HEK293 (cell line): ENCODE results near the gene NEMP1.

ENCODE experiments used
- CTCF ChIA-PET: fragments of 350-600 bp; formaldehyde crosslinking; extraction: SDS; loops from one replicate; lab custom pipeline; 2021; ENCODE audit warnings: antibody characterized with exemption; lab: Yijun Ruan, JAX
- POLR2A ChIA-PET: fragments of 300-600 bp; formaldehyde crosslinking; extraction: SDS; loops from one replicate; lab custom pipeline; 2020; ENCODE audit warnings: antibody characterized with exemption, inconsistent platforms; lab: Yijun Ruan, JAX
- H3K27ac ChIP-seq: fragments of 200-500 bp; sonication (Bioruptor generic); 2 replicates; pipeline ENCODE4 v1.5.1; 2014; ENCODE audit warnings: low read depth, low read length, control low read depth, inconsistent platforms; ENCODE audit errors: extremely low read depth
- H3K36me3 ChIP-seq, 2 experiments: fragments of 200-500 bp in 1 of 2; sonication (Bioruptor generic) in 1 of 2; 1 replicate in 1 of 2; 2 replicates in 1 of 2; pipeline ENCODE4 v1.5.1; 2014 to 2017; ENCODE audit warnings: inconsistent platforms in 2 of 2, low read length in 2 of 2; ENCODE audit not compliant: control insufficient read depth in 2 of 2, insufficient read depth in 1 of 2
- H3K4me1 ChIP-seq: fragments of 200-500 bp; sonication (Bioruptor generic); 2 replicates; pipeline ENCODE4 v1.5.1; 2014; ENCODE audit warnings: mild to moderate bottlenecking, low read length, inconsistent platforms; ENCODE audit not compliant: control insufficient read depth, insufficient read depth
- H3K4me3 ChIP-seq: 2 replicates; pipeline ENCODE4 v1.5.1; 2011; ENCODE audit warnings: low read depth, mild to moderate bottlenecking, control low read depth, low read length, moderate library complexity
- H3K9me3 ChIP-seq: fragments of 200-500 bp; sonication (Bioruptor generic); 2 replicates; pipeline ENCODE4 v1.5.1; 2014; ENCODE audit warnings: low read depth, low read length, inconsistent platforms; ENCODE audit not compliant: control insufficient read depth, insufficient read depth
- KLF8 ChIP-seq: fragments of 450-650 bp; formaldehyde crosslinking; IDR thresholded peaks from 2 replicates; pipeline ENCODE4 v1.5.1; 2016; ENCODE audit warnings: missing biosample characterization, missing genetic modification characterization
- PATZ1 ChIP-seq: fragments of 450-650 bp; formaldehyde crosslinking; IDR thresholded peaks from 2 replicates; pipeline ENCODE4 v1.5.1; 2016; ENCODE audit warnings: missing biosample characterization, missing genetic modification characterization
- PRDM1 ChIP-seq: fragments of 450-650 bp; formaldehyde crosslinking; IDR thresholded peaks from 2 replicates; pipeline ENCODE4; 2016; ENCODE audit warnings: missing biosample characterization, missing genetic modification characterization
- SALL2 ChIP-seq: fragments of 450-650 bp; formaldehyde crosslinking; IDR thresholded peaks from 2 replicates; pipeline ENCODE4 v1.5.0; 2017; ENCODE audit warnings: missing biosample characterization, mild to moderate bottlenecking, missing genetic modification characterization, borderline replicate concordance
- SCRT1 ChIP-seq: fragments of 450-650 bp; formaldehyde crosslinking; IDR thresholded peaks from 2 replicates; pipeline ENCODE4 v1.5.1; 2016; ENCODE audit warnings: missing biosample characterization, missing genetic modification characterization, borderline replicate concordance
- TSHZ1 ChIP-seq: fragments of 450-650 bp; formaldehyde crosslinking; IDR thresholded peaks from 2 replicates; pipeline ENCODE4 v1.5.1; 2016; ENCODE audit warnings: missing biosample characterization, missing genetic modification characterization, borderline replicate concordance
- ZIC2 ChIP-seq: fragments of 450-650 bp; formaldehyde crosslinking; IDR thresholded peaks from 2 replicates; pipeline ENCODE4 v1.5.1; 2016; ENCODE audit warnings: missing biosample characterization, missing genetic modification characterization
- ZNF501 ChIP-seq: fragments of 450-650 bp; formaldehyde crosslinking; IDR thresholded peaks from 2 replicates; pipeline ENCODE4 v1.5.1; 2016; ENCODE audit warnings: missing biosample characterization, missing genetic modification characterization
- ZNF518A ChIP-seq: fragments of 450-650 bp; formaldehyde crosslinking; conservative IDR thresholded peaks from 2 replicates; pipeline ENCODE4 v1.5.1; 2016; ENCODE audit warnings: low read depth, missing biosample characterization, missing genetic modification characterization
- ZNF555 ChIP-seq: fragments of 450-650 bp; formaldehyde crosslinking; conservative IDR thresholded peaks from 2 replicates; pipeline ENCODE4 v1.5.1; 2017; ENCODE audit warnings: missing biosample characterization, mild to moderate bottlenecking, missing genetic modification characterization, inconsistent platforms
- ZNF558 ChIP-seq: fragments of 450-650 bp; formaldehyde crosslinking; IDR thresholded peaks from 2 replicates; pipeline ENCODE4 v1.5.1; 2016; ENCODE audit warnings: missing biosample characterization, missing genetic modification characterization
- ZNF585B ChIP-seq: fragments of 450-650 bp; formaldehyde crosslinking; IDR thresholded peaks from 2 replicates; pipeline ENCODE4 v1.5.1; 2016; ENCODE audit warnings: missing biosample characterization, missing genetic modification characterization
- ZNF624 ChIP-seq: fragments of 450-650 bp; formaldehyde crosslinking; IDR thresholded peaks from 2 replicates; pipeline ENCODE4 v1.5.1; 2017; ENCODE audit warnings: missing biosample characterization, missing genetic modification characterization
- ZNF629 ChIP-seq: fragments of 450-650 bp; formaldehyde crosslinking; IDR thresholded peaks from 2 replicates; pipeline ENCODE4 v1.5.1; 2017; ENCODE audit warnings: missing biosample characterization, missing genetic modification characterization
- ZNF660 ChIP-seq: fragments of 450-650 bp; IDR thresholded peaks from 2 replicates; pipeline ENCODE4 v1.5.1; 2018; ENCODE audit warnings: missing biosample characterization, mild to moderate bottlenecking, missing genetic modification characterization
- ZNF707 ChIP-seq: fragments of 450-650 bp; formaldehyde crosslinking; IDR thresholded peaks from 2 replicates; pipeline ENCODE4 v1.5.1; 2016; ENCODE audit warnings: missing biosample characterization, missing genetic modification characterization
- ZNF777 ChIP-seq: fragments of 450-650 bp; formaldehyde crosslinking; IDR thresholded peaks from 2 replicates; pipeline ENCODE4 v1.5.1; 2017; ENCODE audit warnings: missing biosample characterization, missing genetic modification characterization, borderline replicate concordance

The NEMP1 gene

GRCh38 chr12:57069523-57069922 lies 9.1 kb downstream of the NEMP1 start (continued):
- TF ChIP-seq SCRT1 (tag by site-specific recombination) (no peak), ZNF629 (tag by site-specific recombination) (no peak), ZNF558 (tag by site-specific recombination) (no peak)

GRCh38 chr12:57066245-57066644 lies 12.3 kb downstream of the NEMP1 start:
- Histone ChIP-seq H3K4me1 (no peaks in the 10 kb centered on the region), H3K36me3 (peaks cover 60 to 89% of the 10 kb centered on the region in 2 experiments), H3K27ac (no peak overlapping the region), H3K9me3 (no peaks in the 10 kb centered on the region), H3K4me3 (no peak overlapping the region)
- ChIA-PET POLR2A (no interaction called here), CTCF (interaction anchor here (0.6 to 3.1 kb wide), 7 partner anchors 26 to 110 kb away, joined by 3 to 21 read pairs (median 7); partner anchors contain the start of gene ZBTB39)
- TF ChIP-seq ZNF555 (tag by site-specific recombination) (no peak), PATZ1 (tag by site-specific recombination) (no peak), PRDM1 (tag by site-specific recombination) (peak; percentile 95), ZNF777 (tag by site-specific recombination) (no peak)

- Histone ChIP-seq H3K4me1 (no peaks in the 10 kb centered on the region), H3K9me3 (no peaks in the 10 kb centered on the region), H3K36me3 (peaks cover 61 to 87% of the 10 kb centered on the region in 2 experiments), H3K4me3 (no peak overlapping the region), H3K27ac (no peak overlapping the region)
- TF ChIP-seq ZNF707 (tag by site-specific recombination) (no peak), ZNF624 (no peak), TSHZ1 (tag by site-specific recombination) (no peak), ZIC2 (tag by site-specific recombination) (no peak), ZNF585B (tag by site-specific recombination) (no peak), ZNF501 (no peak), KLF8 (tag by site-specific recombination) (no peak), ZNF777 (tag by site-specific recombination) (no peak), ZNF660 (tag by site-specific recombination) (no peak), ZNF518A (tag by site-specific recombination) (no peak), SALL2 (no peak)
- CTCF ChIA-PET: interaction anchor here (0.7 to 3.1 kb wide), 9 partner anchors 9 to 566 kb away, joined by 3 to 21 read pairs (median 4); no protein-coding TSS in a partner anchor
- POLR2A ChIA-PET: no interaction called here
Observed at GRCh38 chr12:57063991-57064685, 14.5 kb downstream of the NEMP1 start.
